Measurements from ENCODE around the gene TMSB4X. TPM values are rescaled to one million over a fixed set of nuclear protein-coding genes. Genes with fewer than 3 reads are reported as not detected.

The TMSB4X gene
- total RNA-seq, 2 donors from 2014 or later = 3,844 to 4,288 TPM

GRCh38 chrX:12970691-12971202 is 4.2 kb upstream of the TMSB4X start:
- no peak for DNase-seq
- Histone ChIP-seq H3K27me3 (no peaks in the 10 kb centered on the region), H3K27ac (peak overlapping the region; percentile 92), H3K9ac (ENCODE audit: low read depth in 2 of 2, low read length in 2 of 2) (peak overlapping the region; percentile 12 to 16), H3K4me3 (no peak overlapping the region), H3K4me1 (no peaks in the 10 kb centered on the region), H3K36me3 (no peaks in the 10 kb centered on the region), H3K9me3 (no peaks in the 10 kb centered on the region)
- no peak for TF ChIP-seq CTCF (IDR thresholded peaks at IDR 0.05)
- intact Hi-C loops (cut with DNase I) = loop anchor here (10.0 kb wide), 1 partner anchor 114 kb away; no protein-coding TSS in a partner anchor

- no peak overlapping the region for H3K4me3 ChIP-seq
- DNase-seq = no peak
- TF ChIP-seq CTCF (IDR thresholded peaks at IDR 0.05) = no peak
- intact Hi-C loops (cut with DNase I) = loop anchor here (10.0 kb wide), 1 partner anchor 113 kb away; no protein-coding TSS in a partner anchor
- H3K4me1 ChIP-seq = no peaks in the 10 kb centered on the region
- H3K27me3 ChIP-seq = no peaks in the 10 kb centered on the region
- no peaks in the 10 kb centered on the region for H3K36me3 ChIP-seq
- H3K9me3 ChIP-seq = no peaks in the 10 kb centered on the region
- H3K27ac ChIP-seq = peak overlapping the region; percentile 92
- H3K9ac ChIP-seq (ENCODE audit: low read depth in 2 of 2, low read length in 2 of 2) = peak overlapping the region in 1 of 2 donors; percentile 12
Observed at GRCh38 chrX:12971282-12972003, 3.5 kb upstream of the TMSB4X start.

GRCh38 chrX:12972243-12972642 is 2.7 kb upstream of the TMSB4X start:
- no peak for TF ChIP-seq CTCF (IDR thresholded peaks at IDR 0.05)
- Histone ChIP-seq H3K9me3 (no peaks in the 10 kb centered on the region), H3K27ac (peak overlapping the region; percentile 92), H3K27me3 (no peaks in the 10 kb centered on the region), H3K9ac (ENCODE audit: low read depth in 2 of 2, low read length in 2 of 2) (peak overlapping the region in 1 of 2 donors; percentile 46), H3K4me1 (no peaks in the 10 kb centered on the region), H3K36me3 (no peaks in the 10 kb centered on the region), H3K4me3 (no peak overlapping the region)
- DNase-seq = no peak
- intact Hi-C loops (cut with DNase I) = loop anchor here (10.0 kb wide), 1 partner anchor 113 kb away; no protein-coding TSS in a partner anchor

GRCh38 chrX:12972878-12973560 is 1.9 kb upstream of the TMSB4X start:
- no peaks in the 10 kb centered on the region for H3K36me3 ChIP-seq
- H3K27me3 ChIP-seq = no peaks in the 10 kb centered on the region
- no peak overlapping the region for H3K4me3 ChIP-seq
- H3K27ac ChIP-seq = peak overlapping the region; percentile 92
- DNase-seq = no peak
- H3K4me1 ChIP-seq = no peaks in the 10 kb centered on the region
- peak overlapping the region in 1 of 2 donors; percentile 85 for H3K9ac ChIP-seq (ENCODE audit: low read depth in 2 of 2, low read length in 2 of 2)
- intact Hi-C loops (cut with DNase I) = loop anchor here (10.0 kb wide), 1 partner anchor 112 kb away; no protein-coding TSS in a partner anchor
- H3K9me3 ChIP-seq = no peaks in the 10 kb centered on the region
- TF ChIP-seq CTCF (IDR thresholded peaks at IDR 0.05) = no peak

- no peaks in the 10 kb centered on the region for H3K9me3 ChIP-seq
- H3K9ac ChIP-seq (ENCODE audit: low read depth in 2 of 2, low read length in 2 of 2) = peak overlapping the region; percentile 85 to 92
- no peaks in the 10 kb centered on the region for H3K27me3 ChIP-seq
- no peaks in the 10 kb centered on the region for H3K36me3 ChIP-seq
- no peak for DNase-seq
- no peak overlapping the region for H3K4me3 ChIP-seq
- TF ChIP-seq CTCF (IDR thresholded peaks at IDR 0.05) = no peak
- intact Hi-C loops (cut with DNase I) = loop anchor here (10.0 kb wide), 1 partner anchor 111 kb away; no protein-coding TSS in a partner anchor
- peak overlapping the region; percentile 92 for H3K27ac ChIP-seq
- no peaks in the 10 kb centered on the region for H3K4me1 ChIP-seq
Observed at GRCh38 chrX:12973561-12974304, 1.2 kb upstream of the TMSB4X start.

Data from colonic mucosa (tissue), 4 donors.